ENCODE data around the gene MEAK7. TPM values are rescaled to one million over a fixed set of nuclear protein-coding genes. Genes with fewer than 3 reads are reported as not detected.

Gene MEAK7
- total RNA-seq, 1 experiment from 2014 or later: 21.5 TPM

DNA sequence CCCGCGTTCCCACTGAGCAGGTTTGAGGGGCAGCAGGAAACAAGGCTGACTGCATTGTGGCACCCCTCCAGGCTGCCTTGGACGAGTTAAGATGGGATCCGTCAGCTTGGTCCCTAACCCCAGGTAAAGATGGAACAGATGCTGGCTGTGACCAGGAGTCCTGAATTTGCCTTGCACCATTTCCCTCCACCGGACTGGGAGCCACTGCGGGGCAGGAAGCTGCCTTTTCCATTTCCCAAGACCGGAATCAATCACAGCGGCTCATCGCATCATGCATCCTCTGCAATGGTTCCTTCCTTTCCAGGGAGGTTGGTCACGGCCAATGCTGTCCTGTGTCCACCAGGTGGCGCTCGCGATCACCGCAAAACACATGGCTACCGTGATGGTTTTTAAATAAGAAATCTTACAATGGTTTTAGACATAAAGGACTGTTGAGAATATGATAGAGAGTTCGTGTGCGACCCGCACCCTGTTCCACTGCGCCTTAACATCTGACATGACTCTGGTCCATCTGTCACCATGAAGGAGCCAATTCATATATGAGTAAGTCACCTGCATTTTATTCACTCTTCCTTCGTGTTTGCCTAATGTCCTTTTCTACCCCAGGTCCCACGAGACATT, 6.8 kb upstream of the MEAK7 start:
- Histone ChIP-seq H3K23ac (ENCODE audit: insufficient read length, low read depth, low read length) (no peak overlapping the region), H3K4me2 (ENCODE audit: insufficient read depth, insufficient read length, low read length) (peak overlapping the region; percentile 41), H3K18ac (ENCODE audit: insufficient read length, low read depth, low read length) (peak overlapping the region; percentile 22), H4K5ac (ENCODE audit: insufficient read length, low read depth, low read length) (no peak overlapping the region), H3K56ac (ENCODE audit: insufficient read length, low read depth, low read length) (no peak overlapping the region), H4K20me1 (ENCODE audit: control insufficient read depth, insufficient read depth, insufficient read length) (no peaks in the 10 kb centered on the region), H3K23me2 (ENCODE audit: insufficient read length, low read depth, low read length, poor library complexity, severe bottlenecking) (no peaks in the 10 kb centered on the region), H3K14ac (ENCODE audit: insufficient read depth, low read length) (no peak overlapping the region), H4K8ac (replicated peaks; ENCODE audit: insufficient read length, low read depth, low read length) (no peak overlapping the region), H3K27me3 (ENCODE audit: insufficient read depth, low read length) (no peaks in the 10 kb centered on the region), H3K9ac (ENCODE audit: extremely low read depth, insufficient read length, low read length) (no peak overlapping the region), H2BK120ac (ENCODE audit: low read depth, low read length, poor library complexity, severe bottlenecking) (no peak overlapping the region), H3K4me1 (ENCODE audit: insufficient read depth, low read length) (no peaks in the 10 kb centered on the region; the same call in 1 of the 2 replicates), H2BK20ac (ENCODE audit: low read depth, low read length, poor library complexity, severe bottlenecking) (no peak overlapping the region), H3T11ph (ENCODE audit: low read length) (no peak overlapping the region), H2BK15ac (ENCODE audit: low read depth, low read length) (no peak overlapping the region), H3K79me2 (ENCODE audit: insufficient read depth, low read length) (no peaks in the 10 kb centered on the region), H2AK5ac (ENCODE audit: insufficient read length, low read length) (no peak overlapping the region), H2BK5ac (ENCODE audit: insufficient read length, low read length) (no peak overlapping the region), H3K4ac (ENCODE audit: low read depth, low read length) (no peak overlapping the region), H2AFZ (ENCODE audit: low read length) (no peak overlapping the region), H2BK12ac (ENCODE audit: insufficient read length, low read depth, low read length) (no peak overlapping the region), H3K27ac (ENCODE audit: insufficient read length, low read depth, low read length) (no peak overlapping the region), H3K79me1 (ENCODE audit: insufficient read depth, low read depth, low read length, poor library complexity, severe bottlenecking) (no peaks in the 10 kb centered on the region), H4K91ac (ENCODE audit: insufficient read length, low read depth, low read length) (no peak overlapping the region), H3K9me3 (ENCODE audit: control insufficient read depth, low read depth, low read length) (no peaks in the 10 kb centered on the region)
- no peaks in the 10 kb centered on the region; a peak in 1 of 5 replicates for H3K9me3 Mint-ChIP-seq
- H3K4me3 Mint-ChIP-seq: peak overlapping the region; percentile 33 to 40; a peak in 4 of 5 replicates
- H3K4me1 Mint-ChIP-seq: peaks cover 28 to 37% of the 10 kb centered on the region in 2 experiments
- peaks cover 2% of the 10 kb centered on the region for H3K27me3 Mint-ChIP-seq (ENCODE audit: low read depth)
- WGBS (ENCODE audit: extremely low coverage, insufficient read length, low lambda C conversion rate): no CpG with 5 or more reads among the region's 21 CpGs
- no peaks in the 10 kb centered on the region for H3K36me3 Mint-ChIP-seq (ENCODE audit: insufficient read depth in 1 of 3, low read depth in 3 of 3)
- no peak overlapping the region for H3K27ac Mint-ChIP-seq
- DNase-seq: peak; percentile 84
- peak; percentile 98 for TF ChIP-seq CTCF (conservative IDR thresholded peaks at IDR 0.05)
